MM.1S (cell line): Measurements from ENCODE around the gene LITAFD.

Experiments
- CTCF ChIP-seq: fragments of 300-600 bp; sonication (generic); IDR thresholded peaks from 2 replicates; pipeline ENCODE4 v1.5.1; 2016; ENCODE audit warnings: antibody characterized with exemption, low read length, mixed read lengths
- EZH2 ChIP-seq: fragments of 300-600 bp; sonication (generic); optimal IDR thresholded peaks from 2 replicates; pipeline ENCODE3; 2017; ENCODE audit warnings: low read depth, mild to moderate bottlenecking, antibody characterized with exemption, low read length, mixed read lengths

GRCh38 chr16:8899709-8900317, 17.7 kb downstream of the LITAFD start:
- no peak for TF ChIP-seq EZH2
- TF ChIP-seq CTCF: no peak
